T-helper 17 cell (primary cell): ENCODE results near the gene KATNB1. TPM values are rescaled to one million over a fixed set of nuclear protein-coding genes. Genes with fewer than 3 reads are reported as not detected.
"Not testable (repeated sequence)": the region's sequence is repeated elsewhere in the genome, so short reads cannot be mapped to it uniquely, and the experiment has no call there.

Source experiments
- ATAC-seq: fragments of 150-1000 bp; cut with Tn5 transposase; 2 replicates; pipeline ENCODE4 v1.10.0; 2021; ENCODE audit warnings: mild to moderate bottlenecking, moderate library complexity
- DNase-seq, 3 donors: peaks; one replicate each; pipeline versions ENCODE4 v3.0.0 to v3.0.0-alpha.2; 2020 to 2021
- H3K9me3 ChIP-seq: one replicate; pipeline ENCODE4 v1.7.0; 2013; ENCODE audit warnings: low read length, mild to moderate bottlenecking; ENCODE audit not compliant: control insufficient read depth, poor library complexity, severe bottlenecking
- H3K27ac Mint-ChIP-seq: one replicate; pipeline ENCODE4 v1.8.0; 2022; ENCODE audit warnings: mild to moderate bottlenecking, moderate library complexity, mixed read lengths
- H3K27me3 Mint-ChIP-seq: one replicate; pipeline ENCODE4 v1.8.0; 2022; ENCODE audit warnings: mixed read lengths
- H3K36me3 Mint-ChIP-seq: one replicate; pipeline ENCODE4 v1.8.0; 2022; ENCODE audit warnings: low read depth, mixed read lengths
- H3K4me1 Mint-ChIP-seq: one replicate; pipeline ENCODE4 v1.8.0; 2022; ENCODE audit warnings: mild to moderate bottlenecking, mixed read lengths
- H3K4me3 Mint-ChIP-seq: one replicate; pipeline ENCODE4 v1.8.0; 2022; ENCODE audit warnings: mild to moderate bottlenecking, moderate library complexity, mixed read lengths
- total RNA-seq, 4 donors: library from RNA in 2 of 4; stranded (reverse) in 2 of 4; gene quantifications; one replicate each; pipeline ENCODE4 v1.2.3 and lab custom pipeline; 2022 to 2026

Gene KATNB1
- total RNA-seq, 2 donors from 2014 or later: 24.3 to 27.3 TPM

- H3K27me3 Mint-ChIP-seq: peaks cover 11% of the 10 kb centered on the region
- no peak for ATAC-seq
- no peaks in the 10 kb centered on the region for H3K36me3 Mint-ChIP-seq
- peaks cover 2% of the 10 kb centered on the region for H3K4me1 Mint-ChIP-seq
- H3K27ac Mint-ChIP-seq: no peak overlapping the region
- no peak overlapping the region for H3K4me3 Mint-ChIP-seq
- no peak for DNase-seq
- no peaks in the 10 kb centered on the region for H3K9me3 ChIP-seq
These were observed 10.4 kb upstream of the KATNB1 start for GRCh38 chr16:57725151-57725550.

DNA sequence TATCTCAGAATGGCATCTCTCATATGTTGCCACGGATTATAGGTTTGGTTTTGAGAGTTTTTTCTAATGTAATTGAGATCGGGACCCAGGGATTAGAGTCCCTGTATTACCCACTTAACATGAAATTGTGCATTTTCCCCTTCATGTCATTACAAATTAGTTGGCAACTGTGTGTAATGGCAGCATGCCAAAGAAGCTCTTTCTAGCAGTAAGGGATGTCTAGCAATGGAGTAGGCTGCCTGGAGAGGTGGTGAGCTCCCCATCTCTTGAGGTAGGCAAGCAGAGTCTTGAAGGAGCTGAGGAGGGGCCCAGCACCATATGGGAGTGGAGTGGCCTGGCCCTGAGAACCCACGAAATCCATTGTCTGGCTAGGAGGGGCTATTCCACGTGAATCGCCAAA lies 10.0 kb upstream of the KATNB1 start:
- no peak for ATAC-seq
- no peak overlapping the region for H3K27ac Mint-ChIP-seq

DNA sequence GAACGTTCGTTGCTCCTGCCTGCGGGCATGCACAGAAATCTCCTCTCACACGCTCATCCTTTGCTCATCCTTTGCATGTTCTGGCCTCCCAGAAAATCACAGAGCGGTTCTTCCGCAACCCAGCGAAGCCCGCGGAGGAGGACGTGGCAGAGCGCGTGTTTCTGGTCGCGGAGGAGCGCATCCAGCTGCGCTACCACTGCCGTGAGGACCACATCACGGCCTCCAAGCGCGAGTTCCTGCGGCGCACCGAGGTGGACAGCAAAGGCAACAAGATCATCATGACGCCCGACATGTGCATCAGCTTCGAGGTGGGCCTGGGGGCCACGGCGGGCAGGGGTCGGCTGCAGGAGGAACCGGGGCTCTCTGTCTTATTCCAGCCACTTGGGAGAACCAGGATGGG lies 9.6 kb upstream of the KATNB1 start:
- peaks cover 2% of the 10 kb centered on the region for H3K4me1 Mint-ChIP-seq
- peaks cover 11% of the 10 kb centered on the region for H3K27me3 Mint-ChIP-seq
- DNase-seq (no peak), ATAC-seq (no peak)
- H3K36me3 Mint-ChIP-seq: no peaks in the 10 kb centered on the region
- no peaks in the 10 kb centered on the region for H3K9me3 ChIP-seq
- H3K27ac Mint-ChIP-seq: no peak overlapping the region
- H3K4me3 Mint-ChIP-seq: no peak overlapping the region

More for the DNA sequence above, 10.0 kb upstream of the KATNB1 start:
- H3K4me3 Mint-ChIP-seq: no peak overlapping the region
- H3K27me3 Mint-ChIP-seq: peaks cover 11% of the 10 kb centered on the region
- no peaks in the 10 kb centered on the region for H3K36me3 Mint-ChIP-seq
- H3K4me1 Mint-ChIP-seq: peaks cover 2% of the 10 kb centered on the region
- DNase-seq: no peak
- H3K9me3 ChIP-seq: no peaks in the 10 kb centered on the region

- H3K27ac Mint-ChIP-seq: no peak overlapping the region
- H3K4me1 Mint-ChIP-seq: peaks cover 2% of the 10 kb centered on the region
- H3K27me3 Mint-ChIP-seq: peaks cover 11% of the 10 kb centered on the region
- H3K4me3 Mint-ChIP-seq: no peak overlapping the region
- ATAC-seq (no peak), DNase-seq (no peak)
- H3K9me3 ChIP-seq: no peaks in the 10 kb centered on the region
- no peaks in the 10 kb centered on the region for H3K36me3 Mint-ChIP-seq
These were observed 9.1 kb upstream of the KATNB1 start for GRCh38 chr16:57726433-57726947.

DNA sequence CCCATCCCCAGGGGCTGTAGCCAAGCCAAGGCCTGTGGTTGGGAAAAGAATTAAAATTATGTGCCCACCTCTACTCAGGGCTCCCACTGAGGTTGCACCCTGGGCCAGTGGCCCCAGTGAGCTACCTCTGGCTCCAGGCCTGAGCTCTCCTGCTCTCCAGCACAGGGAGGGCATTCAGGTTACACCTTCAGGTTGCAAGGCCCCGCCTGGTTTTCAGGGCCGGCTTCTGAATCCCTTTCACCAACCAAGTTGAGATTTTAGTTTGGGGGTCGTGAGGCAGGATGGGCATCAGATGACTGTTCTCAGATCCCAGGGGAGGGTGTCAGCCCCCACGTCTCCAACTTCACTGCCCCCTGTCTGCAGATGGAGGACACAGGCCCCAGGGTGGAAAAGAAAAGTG lies 8.0 kb upstream of the KATNB1 start:
- H3K9me3 ChIP-seq: no peaks in the 10 kb centered on the region
- H3K36me3 Mint-ChIP-seq: no peaks in the 10 kb centered on the region
- H3K4me1 Mint-ChIP-seq: peaks cover 2% of the 10 kb centered on the region
- no peak overlapping the region for H3K4me3 Mint-ChIP-seq
- ATAC-seq (no peak), DNase-seq (no peak)
- H3K27me3 Mint-ChIP-seq: peaks cover 4% of the 10 kb centered on the region
- H3K27ac Mint-ChIP-seq: no peak overlapping the region

DNA sequence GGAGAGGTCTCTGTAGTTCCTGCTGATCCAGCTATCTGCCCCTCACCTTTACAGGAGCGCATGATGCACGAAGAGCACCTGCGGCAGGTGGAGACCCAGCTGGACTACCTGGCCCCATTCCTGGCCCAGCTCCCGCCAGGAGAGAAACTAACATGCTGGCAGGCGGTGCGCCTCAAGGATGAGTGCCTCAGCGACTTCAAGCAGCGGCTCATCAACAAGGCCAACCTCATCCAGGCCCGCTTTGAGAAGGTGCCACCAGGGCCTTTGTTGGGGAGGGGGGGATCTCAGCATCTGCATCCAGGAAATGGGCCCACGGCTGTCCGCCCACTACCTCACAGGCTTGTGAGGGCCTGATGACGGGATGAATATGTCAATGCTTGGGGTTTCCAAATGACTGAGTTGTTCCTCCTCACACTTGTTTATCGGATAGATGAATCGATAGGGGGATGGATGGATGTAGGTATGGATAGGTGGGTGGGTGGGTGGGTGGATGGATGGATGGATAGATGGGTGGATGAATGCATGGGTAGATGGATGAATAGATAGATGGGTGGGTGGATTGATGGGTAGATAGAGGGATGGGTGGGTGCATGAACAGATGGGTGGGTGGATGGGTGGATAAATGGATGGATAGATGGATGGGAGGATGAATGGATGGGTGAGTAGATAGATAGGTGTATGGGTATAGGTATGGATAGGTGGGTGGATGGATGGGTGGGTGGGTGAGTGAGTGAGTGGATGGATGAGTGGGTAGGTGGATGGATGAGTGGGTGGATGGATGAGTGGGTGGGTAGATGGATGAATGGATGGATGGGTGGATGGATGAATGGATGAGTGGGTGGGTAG lies 7.0 kb upstream of the KATNB1 start:
- H3K36me3 Mint-ChIP-seq: no peaks in the 10 kb centered on the region
- H3K27me3 Mint-ChIP-seq: no peaks in the 10 kb centered on the region
- H3K27ac Mint-ChIP-seq: no peak overlapping the region
- H3K4me3 Mint-ChIP-seq: no peak overlapping the region
- ATAC-seq (no peak), DNase-seq (no peak)
- no peaks in the 10 kb centered on the region for H3K9me3 ChIP-seq
- peaks cover 2% of the 10 kb centered on the region for H3K4me1 Mint-ChIP-seq

DNA sequence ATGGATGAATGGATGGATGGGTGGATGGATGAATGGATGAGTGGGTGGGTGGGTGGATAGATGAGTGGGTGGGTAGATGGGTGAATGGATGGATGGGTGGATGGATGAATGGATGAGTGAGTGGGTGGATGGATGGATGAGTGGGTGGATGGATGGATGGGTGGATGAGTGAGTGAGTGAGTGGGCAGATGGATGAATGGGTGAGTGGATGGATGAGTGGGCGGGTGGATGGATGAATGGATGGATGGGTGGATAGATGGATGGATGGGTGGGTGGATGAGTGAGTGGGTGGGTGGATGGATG lies 6.4 kb upstream of the KATNB1 start:
- H3K9me3 ChIP-seq: no peaks in the 10 kb centered on the region
- no peak for ATAC-seq
- Mint-ChIP-seq H3K36me3 (no peaks in the 10 kb centered on the region), H3K4me1 (peaks cover 2% of the 10 kb centered on the region), H3K27ac (no peak overlapping the region), H3K27me3 (no peaks in the 10 kb centered on the region), H3K4me3 (no peak overlapping the region)
- DNase-seq: no peak

DNA sequence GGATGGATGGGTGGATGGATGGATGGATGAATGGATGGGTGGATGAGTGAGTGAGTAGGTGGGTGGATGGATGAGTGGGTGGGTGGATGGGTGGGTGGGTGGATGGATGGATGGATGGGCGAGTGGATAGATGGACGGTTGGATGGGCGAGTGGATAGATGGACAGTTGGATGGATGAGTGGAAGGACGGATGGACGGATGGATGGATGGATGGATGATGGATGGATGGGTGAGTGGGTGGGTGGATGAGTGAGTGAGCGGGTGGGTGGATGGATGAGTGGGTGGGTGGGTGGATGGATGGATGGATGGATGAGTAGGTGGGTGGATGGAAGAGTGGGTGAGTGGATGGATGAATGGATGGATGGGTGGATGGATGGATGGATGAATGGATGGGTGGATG lies 5.7 kb upstream of the KATNB1 start:
- not testable (repeated sequence) for H3K36me3 Mint-ChIP-seq, DNase-seq, H3K27ac Mint-ChIP-seq, ATAC-seq, H3K4me3 Mint-ChIP-seq, H3K27me3 Mint-ChIP-seq, H3K9me3 ChIP-seq, H3K4me1 Mint-ChIP-seq

DNA sequence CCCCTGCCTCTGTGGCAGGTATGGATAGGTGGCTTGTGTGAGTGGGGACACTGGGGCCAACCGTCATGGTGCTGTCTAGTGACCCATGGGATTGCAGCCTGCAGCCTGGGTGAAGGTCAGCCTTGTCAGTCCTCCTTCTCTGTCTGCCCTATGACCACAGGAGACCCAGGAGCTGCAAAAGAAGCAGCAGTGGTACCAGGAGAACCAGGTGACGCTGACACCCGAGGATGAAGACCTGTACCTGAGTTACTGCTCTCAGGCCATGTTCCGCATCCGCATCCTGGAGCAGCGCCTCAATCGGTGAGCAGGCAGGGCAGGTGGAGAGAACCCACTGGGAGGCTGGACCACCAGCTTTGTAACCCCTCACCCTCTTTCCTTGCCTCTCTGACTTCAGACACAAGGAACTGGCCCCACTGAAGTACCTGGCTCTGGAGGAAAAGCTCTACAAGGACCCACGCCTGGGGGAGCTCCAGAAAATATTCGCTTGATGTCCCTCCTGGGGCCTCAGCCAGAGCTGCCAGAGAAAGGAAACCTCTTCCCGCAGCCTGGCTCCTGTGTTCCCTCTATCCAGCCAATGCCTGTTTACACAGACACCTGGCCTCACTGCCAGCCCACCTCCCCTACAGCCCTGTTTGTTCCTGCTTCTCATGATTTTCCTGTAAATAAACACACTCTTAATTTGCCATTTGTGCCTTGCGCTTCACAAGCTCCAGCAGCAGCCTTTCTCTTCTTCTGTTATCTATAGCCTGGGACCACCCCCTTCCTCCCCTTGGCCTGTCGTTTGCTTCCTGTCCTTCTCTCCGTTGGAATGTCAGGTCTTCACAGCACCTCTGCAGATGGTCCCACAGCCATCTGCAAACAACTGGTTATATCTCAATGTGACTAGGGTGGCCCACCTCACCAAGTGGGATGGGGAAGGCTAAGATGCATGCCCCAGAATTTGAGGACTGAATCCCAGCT lies 4.5 kb upstream of the KATNB1 start:
- H3K4me3 Mint-ChIP-seq: no peak overlapping the region
- peaks cover 3% of the 10 kb centered on the region for H3K36me3 Mint-ChIP-seq
- no peak for DNase-seq
- H3K27me3 Mint-ChIP-seq: no peaks in the 10 kb centered on the region
- no peak for ATAC-seq
- H3K4me1 Mint-ChIP-seq: peaks cover 12% of the 10 kb centered on the region
- no peaks in the 10 kb centered on the region for H3K9me3 ChIP-seq
- H3K27ac Mint-ChIP-seq: no peak overlapping the region

DNA sequence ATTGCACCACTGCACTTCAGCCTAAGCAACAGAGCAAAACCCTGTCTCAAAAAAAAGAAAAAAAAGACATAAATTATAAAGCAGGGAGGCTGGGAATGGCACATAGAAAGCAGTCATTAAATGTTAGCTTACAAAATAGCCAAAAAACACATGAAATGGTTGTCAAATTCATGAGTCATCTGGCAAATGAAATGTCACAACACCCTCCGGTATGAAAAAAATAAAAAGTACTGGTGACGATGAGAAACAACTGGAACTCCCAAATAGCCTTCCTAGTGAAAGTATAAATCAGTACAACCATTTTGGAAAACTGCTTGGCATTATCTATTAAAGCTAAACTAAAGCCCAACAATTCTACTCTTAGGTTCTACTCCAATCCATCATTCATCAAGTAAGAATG lies 3.5 kb upstream of the KATNB1 start:
- no peak for ATAC-seq
- no peak for DNase-seq
- Mint-ChIP-seq H3K36me3 (peaks cover 3% of the 10 kb centered on the region), H3K27ac (no peak overlapping the region), H3K27me3 (no peaks in the 10 kb centered on the region), H3K4me3 (no peak overlapping the region), H3K4me1 (peaks cover 20% of the 10 kb centered on the region)
- H3K9me3 ChIP-seq: no peaks in the 10 kb centered on the region

GRCh38 chr16:57732714-57733113 lies 2.9 kb upstream of the KATNB1 start:
- DNase-seq: no peak
- H3K36me3 Mint-ChIP-seq: peaks cover 3% of the 10 kb centered on the region
- no peak overlapping the region for H3K4me3 Mint-ChIP-seq
- peaks cover 18% of the 10 kb centered on the region for H3K4me1 Mint-ChIP-seq
- no peaks in the 10 kb centered on the region for H3K9me3 ChIP-seq
- no peak for ATAC-seq
- H3K27me3 Mint-ChIP-seq: no peaks in the 10 kb centered on the region
- H3K27ac Mint-ChIP-seq: no peak overlapping the region

DNA sequence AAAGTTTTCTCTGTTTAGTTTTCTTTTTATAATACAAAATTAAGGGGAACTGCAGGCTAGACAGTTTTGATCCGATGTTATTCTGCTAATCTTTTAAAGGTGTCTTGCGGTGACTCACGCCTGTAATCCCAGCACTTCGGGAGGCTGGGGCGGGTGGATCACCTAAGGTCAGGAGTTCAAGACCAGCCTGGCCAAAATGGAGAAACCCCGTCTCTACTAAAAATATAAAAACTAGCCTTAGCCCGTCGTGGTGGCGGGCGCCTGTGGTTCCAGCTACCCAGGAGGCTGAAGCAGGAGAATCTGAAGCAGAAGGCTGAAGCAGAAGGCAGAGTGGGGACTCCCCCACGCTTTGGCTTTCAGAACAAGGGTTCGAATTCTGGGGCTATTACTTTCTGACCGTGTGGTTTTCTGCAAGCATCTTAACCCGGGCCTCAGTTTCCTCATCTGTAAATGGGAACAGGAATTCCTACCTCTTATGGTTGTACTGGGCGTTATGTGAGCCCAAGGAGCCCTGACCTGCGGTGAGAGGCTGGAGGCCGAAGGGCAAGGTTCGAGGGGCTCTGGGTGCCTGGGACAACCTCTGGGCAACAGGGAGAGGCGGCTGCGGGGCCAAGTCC lies 1.2 kb upstream of the KATNB1 start:
- Mint-ChIP-seq H3K4me3 (peak overlapping the region; percentile 100), H3K4me1 (peaks cover 18% of the 10 kb centered on the region), H3K27ac (peak overlapping the region; percentile 99), H3K27me3 (no peaks in the 10 kb centered on the region), H3K36me3 (peaks cover 3% of the 10 kb centered on the region)
- no peaks in the 10 kb centered on the region for H3K9me3 ChIP-seq
- no peak for DNase-seq
- no peak for ATAC-seq
